HG03439 (cell line): ENCODE data around the gene GON7.
"Not testable (repeated sequence)": the region's sequence is repeated elsewhere in the genome, so short reads cannot be mapped to it uniquely, and the experiment has no call there.

Source experiments
- ATAC-seq: cut with Tn5 transposase; IDR thresholded peaks from one replicate; pipeline ENCODE4 v1.9.1; 2021; ENCODE audit warnings: mild to moderate bottlenecking, moderate library complexity; ENCODE audit not compliant: unreplicated experiment

The GON7 gene

GRCh38 chr14:93200553-93200952 is 6.3 kb downstream of the GON7 start:
- no peak for ATAC-seq

- ATAC-seq, result no peak
Observed at GRCh38 chr14:93199031-93199430, 7.8 kb downstream of the GON7 start.

- ATAC-seq, result no peak
Observed at GRCh38 chr14:93195316-93195999, 11.4 kb downstream of the GON7 start.

- no peak for ATAC-seq
Observed at GRCh38 chr14:93186956-93187355, 19.9 kb downstream of the GON7 start.

GRCh38 chr14:93186466-93186865 is 20.4 kb downstream of the GON7 start:
- ATAC-seq, result no peak

GRCh38 chr14:93185349-93185720 is 21.5 kb downstream of the GON7 start:
- no peak for ATAC-seq

- peak; percentile 86 for ATAC-seq
Observed at GRCh38 chr14:93184391-93185348, 22.2 kb downstream of the GON7 start, which contains the start of the genes LYSET and MOAP1. TSS of gene LYSET (plus strand) at chr14:93185317. CDS start at chr14:93185406, 89 bp downstream. TSS of gene MOAP1 (minus strand) at chr14:93184897. CDS start at chr14:93184242, 655 bp downstream.

GRCh38 chr14:93183596-93184317 is 23.1 kb downstream of the GON7 start:
- no peak for ATAC-seq

GRCh38 chr14:93175492-93175891 is 31.4 kb downstream of the GON7 start:
- ATAC-seq, result no peak

- not testable (repeated sequence) for ATAC-seq
Observed at GRCh38 chr14:93174731-93175130, 32.1 kb downstream of the GON7 start.

GRCh38 chr14:93173943-93174395 is 32.9 kb downstream of the GON7 start:
- no peak for ATAC-seq

- no peak for ATAC-seq
Observed at GRCh38 chr14:93171376-93171775, 35.5 kb downstream of the GON7 start.

- ATAC-seq, result not testable (repeated sequence)
Observed at GRCh38 chr14:93170141-93170540, 36.7 kb downstream of the GON7 start.

GRCh38 chr14:93169619-93170018 is 37.2 kb downstream of the GON7 start:
- not testable (repeated sequence) for ATAC-seq

- ATAC-seq, result not testable (repeated sequence)
Observed at GRCh38 chr14:93168610-93169009, 38.3 kb downstream of the GON7 start.

GRCh38 chr14:93165271-93166265 is 41.3 kb downstream of the GON7 start:
- not testable (repeated sequence) for ATAC-seq

GRCh38 chr14:93163564-93163963 is 43.3 kb downstream of the GON7 start:
- ATAC-seq, result no peak

- ATAC-seq, result no peak
Observed at GRCh38 chr14:93161411-93161940, 45.4 kb downstream of the GON7 start.

- ATAC-seq, result no peak
Observed at GRCh38 chr14:93160353-93160801, 46.5 kb downstream of the GON7 start.
